WI38 (cell line): Measurements from ENCODE around the gene LIX1.
A peak's percentile ranks its signal among the peaks of the same experiment; 100 is the strongest.
"Not testable (repeated sequence)": the region's sequence is repeated elsewhere in the genome, so short reads cannot be mapped to it uniquely, and the experiment has no call there.

Source experiments
- H3K4me3 ChIP-seq: 2 replicates; pipeline ENCODE4 v1.5.1; 2011; ENCODE audit warnings: low read depth, mild to moderate bottlenecking, control low read depth, low read length
- TF ChIP-seq, protein P1 (sequence below): IDR thresholded peaks from 2 replicates; pipeline ENCODE4 v1.5.1; 2012; ENCODE audit warnings: low read depth, mild to moderate bottlenecking, control low read depth, low read length

The LIX1 gene

DNA sequence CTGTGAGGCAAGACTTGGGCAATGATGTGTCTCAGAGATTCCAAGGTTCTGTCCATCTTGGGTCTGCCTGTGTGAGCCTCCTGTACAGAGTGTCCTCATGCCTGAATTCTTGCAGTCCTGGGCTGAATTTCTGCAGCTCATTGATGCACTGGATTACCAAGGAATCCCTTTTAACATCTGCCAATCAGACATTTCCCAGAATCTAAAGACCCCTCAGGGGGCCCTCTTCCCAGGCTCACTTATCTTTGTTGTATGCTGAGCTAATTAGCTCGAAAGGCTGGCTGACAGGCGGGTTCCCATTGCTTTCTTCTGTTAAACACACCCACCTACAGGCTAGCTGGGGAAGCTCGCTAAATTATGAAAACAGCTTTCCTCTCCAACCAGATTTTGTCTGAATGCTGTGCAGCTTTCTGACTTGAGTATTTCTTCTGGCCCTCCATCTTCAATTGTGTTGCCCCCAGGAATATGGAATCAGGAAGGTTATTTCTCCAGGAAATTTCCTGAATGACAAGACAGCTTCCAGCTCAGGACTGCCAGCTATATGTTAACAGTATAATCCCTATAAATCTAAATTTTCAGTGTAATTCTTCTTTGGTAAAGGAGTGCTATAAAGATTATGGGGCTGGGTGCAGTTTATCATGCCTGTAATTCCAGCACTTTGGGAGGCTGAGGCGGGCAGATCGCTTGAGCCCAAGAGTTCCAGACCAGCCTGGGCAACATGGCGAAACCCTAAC lies at the start of gene LIX1:
TSS of gene LIX1 (minus strand) at position 91 of the 734 bp plus-strand sequence. CDS start at position 56, 35 bp downstream.
- no peak within 1 kb of the TSS for H3K4me3 ChIP-seq

DNA sequence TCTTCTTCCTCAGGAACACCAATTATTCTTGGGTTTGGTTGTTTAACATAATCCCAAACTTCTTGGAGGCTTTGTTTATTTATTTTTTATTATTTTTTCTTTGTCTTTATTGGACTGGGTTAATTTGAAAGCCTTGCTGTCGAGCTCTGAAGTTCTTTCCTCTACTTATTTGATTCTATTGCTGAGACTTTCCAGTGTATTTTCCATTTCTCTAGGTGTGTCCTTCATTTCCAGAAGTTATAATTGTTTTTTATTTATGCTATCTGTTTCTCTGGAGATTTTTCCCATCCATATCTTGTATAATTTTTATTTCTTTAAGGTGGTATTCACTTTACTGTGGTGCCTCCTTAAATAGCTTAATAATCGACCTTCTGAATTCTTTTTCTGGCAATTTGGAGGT lies 49.5 kb upstream of the LIX1 start:
- TF ChIP-seq, protein P1, sequence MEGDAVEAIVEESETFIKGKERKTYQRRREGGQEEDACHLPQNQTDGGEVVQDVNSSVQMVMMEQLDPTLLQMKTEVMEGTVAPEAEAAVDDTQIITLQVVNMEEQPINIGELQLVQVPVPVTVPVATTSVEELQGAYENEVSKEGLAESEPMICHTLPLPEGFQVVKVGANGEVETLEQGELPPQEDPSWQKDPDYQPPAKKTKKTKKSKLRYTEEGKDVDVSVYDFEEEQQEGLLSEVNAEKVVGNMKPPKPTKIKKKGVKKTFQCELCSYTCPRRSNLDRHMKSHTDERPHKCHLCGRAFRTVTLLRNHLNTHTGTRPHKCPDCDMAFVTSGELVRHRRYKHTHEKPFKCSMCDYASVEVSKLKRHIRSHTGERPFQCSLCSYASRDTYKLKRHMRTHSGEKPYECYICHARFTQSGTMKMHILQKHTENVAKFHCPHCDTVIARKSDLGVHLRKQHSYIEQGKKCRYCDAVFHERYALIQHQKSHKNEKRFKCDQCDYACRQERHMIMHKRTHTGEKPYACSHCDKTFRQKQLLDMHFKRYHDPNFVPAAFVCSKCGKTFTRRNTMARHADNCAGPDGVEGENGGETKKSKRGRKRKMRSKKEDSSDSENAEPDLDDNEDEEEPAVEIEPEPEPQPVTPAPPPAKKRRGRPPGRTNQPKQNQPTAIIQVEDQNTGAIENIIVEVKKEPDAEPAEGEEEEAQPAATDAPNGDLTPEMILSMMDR, result no peak
- H3K4me3 ChIP-seq, result no peak overlapping the region

More for the DNA sequence above, at the start of gene LIX1:
- TF ChIP-seq, protein P1, result peak; percentile 49

DNA sequence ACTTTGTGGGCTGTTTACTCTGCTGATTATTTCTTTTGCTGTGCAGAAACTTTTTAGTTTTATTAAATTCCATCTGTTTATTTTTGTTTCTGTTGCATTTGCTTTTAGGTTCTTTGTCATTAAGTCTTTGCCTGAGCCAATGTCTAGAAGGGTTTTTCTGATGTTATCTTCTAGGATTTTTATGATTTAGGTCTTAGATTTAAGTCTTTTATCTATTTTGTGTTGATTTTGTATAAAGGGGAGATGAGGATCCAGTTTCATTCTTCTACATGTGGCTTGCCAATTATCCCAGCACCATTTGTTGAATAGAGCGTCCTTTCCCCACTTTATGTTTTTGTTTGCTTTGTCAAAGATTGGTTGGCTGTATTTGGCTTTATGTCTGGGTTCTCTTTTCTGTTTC lies 47.1 kb upstream of the LIX1 start:
- not testable (repeated sequence) for H3K4me3 ChIP-seq

DNA sequence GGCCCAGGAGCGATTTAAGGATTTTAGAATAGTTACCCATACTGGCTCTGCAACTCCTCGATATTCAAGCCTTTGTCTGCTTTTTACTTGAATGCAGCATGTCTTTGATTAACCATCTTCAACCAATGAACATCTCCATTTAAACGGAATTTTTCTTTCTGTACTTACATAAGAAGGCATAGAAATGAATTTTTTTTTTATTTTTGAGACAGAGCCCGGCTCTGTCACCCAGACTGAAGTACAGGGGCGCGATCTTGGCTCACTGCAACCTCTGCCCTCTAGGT lies 41.5 kb upstream of the LIX1 start:
- H3K4me3 ChIP-seq, result peak overlapping the region; percentile 72
- TF ChIP-seq, protein P1, result no peak

DNA sequence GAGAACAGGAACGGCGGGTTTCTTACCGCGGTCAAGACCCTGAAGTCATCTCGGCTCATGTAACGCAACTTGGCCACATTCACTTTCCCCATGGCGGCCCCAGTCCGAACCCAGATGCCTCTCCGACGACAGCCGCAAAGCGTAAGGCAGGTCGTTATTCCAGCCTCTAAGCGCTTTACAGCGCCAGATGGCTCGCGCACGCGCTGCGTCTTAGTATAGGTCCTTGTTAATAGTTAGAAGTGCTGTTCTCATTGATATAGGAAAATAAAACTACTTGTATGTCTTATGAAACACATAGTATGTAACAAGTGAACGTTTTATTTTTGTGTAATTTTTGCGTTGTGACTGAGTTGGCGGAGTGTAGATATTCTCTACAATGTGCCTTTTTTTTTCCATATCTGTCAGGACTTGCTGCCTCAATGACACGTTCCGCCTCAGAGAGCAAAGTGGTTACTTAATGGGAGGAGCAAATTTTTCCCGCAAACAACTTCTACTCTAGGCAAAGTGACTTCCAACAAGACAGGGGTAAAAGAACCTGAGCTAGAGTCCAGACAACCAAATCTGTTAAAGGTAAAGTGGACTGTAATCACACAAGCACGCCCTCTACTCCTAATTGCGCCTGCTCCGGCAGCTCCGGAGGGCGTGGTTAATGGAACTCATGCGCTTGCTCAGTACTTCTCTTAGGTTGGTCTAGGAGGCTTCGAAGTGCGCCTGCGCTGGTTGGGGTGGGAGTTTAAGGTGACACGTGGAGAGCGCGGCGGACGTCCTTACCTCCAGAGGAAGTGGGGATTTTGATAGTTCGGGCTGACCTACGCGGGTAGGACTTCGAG lies 40.9 kb upstream of the LIX1 start, which contains the start of gene RIOK2:
TSS of gene RIOK2 (minus strand) at position 148 of the 830 bp plus-strand sequence. CDS start at position 92, 56 bp downstream.
- TF ChIP-seq, protein P1, result no peak
- peak within 1 kb of the TSS; percentile 72 for H3K4me3 ChIP-seq

DNA sequence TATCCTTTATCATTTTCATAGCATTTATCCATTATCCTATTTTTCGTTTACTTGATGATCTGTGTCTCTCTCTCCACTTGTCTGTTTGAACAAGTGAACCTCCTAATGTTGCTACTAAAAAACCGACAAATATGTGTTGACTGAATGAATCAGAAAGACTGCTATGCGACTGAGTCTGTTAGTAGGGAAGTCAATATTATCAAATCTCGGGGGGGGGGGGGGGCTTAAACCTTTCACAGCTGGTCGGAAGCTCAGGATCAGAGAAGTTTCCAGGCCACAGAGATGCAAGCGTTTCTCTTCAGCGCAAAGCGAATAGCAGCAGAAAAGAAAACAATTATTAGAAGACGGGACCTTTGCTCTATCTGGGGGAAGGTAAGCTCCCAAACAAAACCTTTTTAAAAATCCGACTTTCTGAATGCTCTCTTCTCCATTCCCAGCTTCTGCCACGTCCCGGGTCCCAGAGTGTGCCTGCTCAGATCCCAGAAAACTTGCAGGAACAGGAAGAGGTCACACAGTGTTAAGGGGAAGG lies 40.2 kb upstream of the LIX1 start:
- TF ChIP-seq, protein P1, result no peak
- peak overlapping the region; percentile 72 for H3K4me3 ChIP-seq

DNA sequence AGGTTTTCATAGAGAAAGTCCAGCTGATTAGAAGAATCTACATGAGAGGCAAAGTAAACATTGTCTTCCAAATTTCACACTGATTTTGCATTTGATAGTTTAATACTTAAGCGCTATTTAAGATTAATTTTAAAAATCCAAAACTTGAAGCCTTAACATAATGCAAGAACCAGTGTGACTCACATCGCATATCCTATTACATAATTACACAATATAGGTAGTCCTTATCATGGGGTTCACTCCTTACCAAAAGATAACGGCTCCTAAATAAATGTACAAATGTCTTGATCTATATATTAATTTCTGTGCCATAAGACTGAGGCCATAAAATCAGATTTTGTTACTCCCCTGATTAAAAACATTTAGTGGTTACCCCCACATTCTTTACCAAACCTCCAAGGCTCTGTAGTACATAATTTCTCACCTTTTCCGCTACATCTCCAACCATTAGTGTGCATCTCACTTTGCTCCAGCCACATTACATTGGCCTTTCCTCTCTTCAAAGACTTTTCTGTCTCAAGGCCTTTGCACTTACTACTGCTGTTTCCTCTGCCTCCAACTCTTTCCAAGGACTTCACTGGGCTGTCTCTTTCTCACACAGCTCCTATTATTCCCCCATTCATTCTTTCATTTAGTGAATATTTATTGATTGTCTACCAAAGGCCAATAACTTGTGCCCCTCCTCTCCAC lies 39.6 kb upstream of the LIX1 start:
- TF ChIP-seq, protein P1, result no peak
- peak overlapping the region; percentile 72 for H3K4me3 ChIP-seq

DNA sequence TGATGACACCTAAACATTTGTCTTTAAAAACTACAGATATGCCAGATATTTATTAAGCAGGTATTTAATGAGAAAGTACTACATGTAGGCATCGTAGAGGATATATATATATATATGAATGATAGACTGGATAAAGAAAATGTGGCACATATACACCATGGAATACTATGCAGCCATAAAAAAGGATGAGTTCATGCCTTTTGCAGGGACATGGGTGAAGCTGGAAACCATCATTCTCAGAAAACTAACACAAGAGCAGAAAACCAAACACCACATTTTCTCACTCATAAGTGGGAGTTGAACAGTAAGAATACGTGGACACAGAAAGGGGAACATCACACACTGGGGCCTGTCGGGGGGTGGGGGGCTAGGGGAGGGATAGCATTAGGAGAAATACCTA lies 37.0 kb upstream of the LIX1 start:
- not testable (repeated sequence) for H3K4me3 ChIP-seq
